ENCODE results near the gene ATG4D. TPM values are rescaled to one million over a fixed set of nuclear protein-coding genes. Genes with fewer than 3 reads are reported as not detected.

The ATG4D gene
- total and polyA plus RNA-seq, 8 donors = 19.3 to 27.4 (median 23.1) TPM

DNA sequence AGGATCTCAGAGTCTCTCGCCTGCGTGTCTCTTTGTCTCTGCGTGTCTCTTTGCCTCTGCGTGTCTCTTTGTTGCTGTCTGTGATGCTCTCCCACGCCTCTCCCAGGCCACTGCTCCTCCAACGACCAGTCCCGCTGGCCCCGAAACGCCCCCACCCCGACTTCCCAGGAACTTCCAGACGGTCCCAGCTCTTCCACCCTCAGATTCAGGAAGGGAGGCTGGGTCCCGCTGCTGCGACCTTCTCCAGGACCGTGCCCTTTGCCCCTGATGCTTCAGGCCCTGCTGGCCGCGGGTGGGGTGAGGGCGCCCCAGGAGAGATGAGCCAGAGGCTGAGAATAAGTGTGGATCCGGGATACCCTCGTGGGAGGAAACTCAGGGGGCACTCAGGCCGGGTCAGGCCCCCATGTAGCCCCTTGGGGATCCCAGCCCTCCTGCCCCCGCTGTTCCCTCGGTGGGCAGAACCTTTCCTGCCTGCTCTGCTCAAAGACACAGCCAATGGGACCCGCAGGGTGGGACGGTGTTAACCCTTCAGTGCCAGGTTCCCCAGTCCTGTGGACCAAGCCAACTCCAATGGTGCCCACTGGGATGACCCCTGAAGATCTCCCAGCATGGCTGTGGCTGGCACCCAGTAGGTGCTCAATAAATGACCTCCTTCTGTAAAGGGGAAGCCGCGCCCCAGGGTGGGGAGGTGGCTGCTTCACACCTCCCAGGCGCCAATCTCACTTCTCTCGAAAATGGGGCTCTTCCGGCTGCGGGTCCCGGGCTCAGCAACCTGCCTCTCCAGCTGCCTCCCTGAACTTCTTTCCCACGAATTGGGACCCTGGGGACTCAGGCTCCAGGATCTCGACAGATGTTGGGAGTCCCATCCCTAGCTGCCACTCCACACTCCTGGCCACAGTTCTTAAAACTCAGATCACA, 25.0 kb upstream of the ATG4D start:
- H3K36me3 ChIP-seq = no peaks in the 10 kb centered on the region
- no peak for DNase-seq
- H3K27me3 ChIP-seq = peaks cover 49 to 94% of the 10 kb centered on the region in 2 donors
- H3K4me3 ChIP-seq = no peak overlapping the region
- peaks cover 11 to 29% of the 10 kb centered on the region in 2 donors for H3K4me1 ChIP-seq
- H3K9me3 ChIP-seq = no peaks in the 10 kb centered on the region
- intact Hi-C loops (cut with DNase I) = no loop called here
- no peak overlapping the region for H3K27ac ChIP-seq
- TF ChIP-seq, protein P1, sequence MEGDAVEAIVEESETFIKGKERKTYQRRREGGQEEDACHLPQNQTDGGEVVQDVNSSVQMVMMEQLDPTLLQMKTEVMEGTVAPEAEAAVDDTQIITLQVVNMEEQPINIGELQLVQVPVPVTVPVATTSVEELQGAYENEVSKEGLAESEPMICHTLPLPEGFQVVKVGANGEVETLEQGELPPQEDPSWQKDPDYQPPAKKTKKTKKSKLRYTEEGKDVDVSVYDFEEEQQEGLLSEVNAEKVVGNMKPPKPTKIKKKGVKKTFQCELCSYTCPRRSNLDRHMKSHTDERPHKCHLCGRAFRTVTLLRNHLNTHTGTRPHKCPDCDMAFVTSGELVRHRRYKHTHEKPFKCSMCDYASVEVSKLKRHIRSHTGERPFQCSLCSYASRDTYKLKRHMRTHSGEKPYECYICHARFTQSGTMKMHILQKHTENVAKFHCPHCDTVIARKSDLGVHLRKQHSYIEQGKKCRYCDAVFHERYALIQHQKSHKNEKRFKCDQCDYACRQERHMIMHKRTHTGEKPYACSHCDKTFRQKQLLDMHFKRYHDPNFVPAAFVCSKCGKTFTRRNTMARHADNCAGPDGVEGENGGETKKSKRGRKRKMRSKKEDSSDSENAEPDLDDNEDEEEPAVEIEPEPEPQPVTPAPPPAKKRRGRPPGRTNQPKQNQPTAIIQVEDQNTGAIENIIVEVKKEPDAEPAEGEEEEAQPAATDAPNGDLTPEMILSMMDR (IDR thresholded peaks at IDR 0.05) = no peak
- no peak for ATAC-seq

DNA sequence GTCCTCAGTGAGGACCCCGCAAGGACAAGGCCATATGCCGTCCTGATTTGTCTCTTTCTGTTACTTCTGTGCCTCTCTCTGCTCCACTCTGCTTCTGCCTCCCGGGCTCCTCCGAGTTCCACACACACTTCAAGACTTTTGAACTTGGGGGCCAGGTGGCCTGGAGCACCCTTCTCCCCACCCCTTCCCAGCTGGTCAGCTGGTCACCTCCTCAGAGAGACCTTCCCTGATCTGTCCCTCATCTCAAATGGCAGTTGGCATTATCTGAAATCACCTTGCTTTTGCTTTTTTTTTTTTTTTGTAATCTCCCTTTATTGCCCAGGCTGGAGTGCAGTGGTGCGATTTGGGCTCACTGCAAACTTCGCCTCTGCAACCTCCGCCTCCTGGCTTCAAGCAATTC, 24.3 kb upstream of the ATG4D start:
- H3K27me3 ChIP-seq = peaks cover 42 to 87% of the 10 kb centered on the region in 2 donors
- no peak for ATAC-seq
- DNase-seq = no peak

DNA sequence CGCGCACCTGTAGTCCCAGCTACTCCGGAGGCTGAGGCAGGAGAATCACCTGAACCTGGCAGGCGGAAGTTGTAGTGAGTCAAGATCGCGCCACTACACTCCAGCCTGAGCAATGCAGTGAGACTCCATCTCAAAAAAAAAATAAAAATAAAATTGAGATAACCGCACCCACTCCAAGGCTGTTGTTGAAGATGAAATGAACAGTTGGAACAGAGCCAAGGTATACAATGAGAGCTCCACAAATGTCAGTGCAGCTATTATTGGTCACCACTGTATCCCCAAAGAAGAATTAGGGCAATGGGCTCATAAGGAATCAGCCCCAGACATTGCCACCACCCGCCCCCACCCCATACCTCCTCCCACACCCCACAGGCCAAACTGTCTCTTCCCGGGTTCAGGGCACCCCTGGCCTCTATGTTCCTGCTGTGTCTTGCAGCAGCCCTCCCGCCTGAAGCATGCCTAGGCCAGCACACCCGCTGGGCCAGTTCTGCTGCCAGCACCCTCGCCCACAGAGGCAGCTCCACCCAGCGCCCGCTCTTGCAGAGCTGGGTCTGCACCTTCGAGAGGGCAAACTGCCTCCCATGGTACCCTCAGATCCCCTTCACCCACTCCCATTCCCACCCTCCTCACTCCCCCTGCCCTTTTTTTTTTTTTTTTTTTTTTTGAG, 22.9 kb upstream of the ATG4D start:
- Histone ChIP-seq H3K4me3 (no peak overlapping the region), H3K27me3 (peaks cover 32 to 73% of the 10 kb centered on the region in 2 donors), H3K9me3 (no peaks in the 10 kb centered on the region), H3K4me1 (peaks cover 11 to 19% of the 10 kb centered on the region in 2 donors), H3K27ac (no peak overlapping the region), H3K36me3 (no peaks in the 10 kb centered on the region)
- ATAC-seq (no peak), DNase-seq (no peak)
- TF ChIP-seq, protein P1 (IDR thresholded peaks at IDR 0.05) = no peak
- intact Hi-C loops (cut with DNase I) = no loop called here

More for the DNA sequence above, 24.3 kb upstream of the ATG4D start:
- H3K27ac ChIP-seq = no peak overlapping the region
- no peak overlapping the region for H3K4me3 ChIP-seq
- no peaks in the 10 kb centered on the region for H3K9me3 ChIP-seq
- H3K4me1 ChIP-seq = peaks cover 11 to 24% of the 10 kb centered on the region in 2 donors
- TF ChIP-seq, protein P1 (IDR thresholded peaks at IDR 0.05) = no peak
- H3K36me3 ChIP-seq = no peaks in the 10 kb centered on the region
- intact Hi-C loops (cut with DNase I) = no loop called here

DNA sequence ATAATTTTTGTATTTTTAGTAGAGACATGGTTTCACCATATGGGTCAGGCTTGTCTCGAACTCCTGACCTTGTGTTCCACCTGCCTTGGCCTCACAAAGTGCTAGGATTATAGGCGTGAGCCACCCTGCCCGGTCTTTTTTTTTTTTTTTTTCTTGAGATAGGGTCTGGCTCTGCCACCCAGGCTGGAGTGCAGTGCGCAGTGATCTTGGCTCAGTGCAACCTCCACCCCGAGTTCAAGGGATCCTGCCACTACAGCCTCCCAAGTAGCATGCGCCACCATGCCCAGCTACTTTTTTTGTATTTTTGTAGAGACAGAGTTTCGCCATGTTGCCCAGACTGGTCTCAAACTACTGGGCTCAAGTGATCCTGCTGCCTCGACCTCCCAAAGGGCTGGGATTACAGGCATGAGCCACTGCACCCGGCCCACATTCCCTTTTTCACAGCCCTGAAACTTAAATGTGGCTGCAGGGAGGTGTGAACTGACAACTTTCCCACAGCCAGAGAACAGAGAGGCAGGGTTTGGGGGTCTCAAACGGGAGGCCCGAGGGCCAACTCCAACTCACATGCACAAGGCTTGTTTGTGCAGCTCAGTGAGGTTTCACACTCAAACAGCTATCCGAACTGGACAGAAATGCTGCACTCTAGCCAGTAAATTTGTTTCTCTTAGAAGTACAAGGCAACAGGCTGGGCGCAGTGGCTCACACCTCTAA, 22.1 kb upstream of the ATG4D start:
- TF ChIP-seq, protein P1 (IDR thresholded peaks at IDR 0.05) = no peak
- peaks cover 11 to 19% of the 10 kb centered on the region in 2 donors for H3K4me1 ChIP-seq

More for the DNA sequence above, 22.1 kb upstream of the ATG4D start:
- Histone ChIP-seq H3K27me3 (peaks cover 30 to 65% of the 10 kb centered on the region in 2 donors), H3K4me3 (no peak overlapping the region), H3K36me3 (no peaks in the 10 kb centered on the region), H3K27ac (no peak overlapping the region), H3K9me3 (no peaks in the 10 kb centered on the region)
- no peak for DNase-seq
- ATAC-seq = no peak
- intact Hi-C loops (cut with DNase I) = no loop called here

Measured in left lung (tissue), 10 donors.